SK-N-SH (cell line): ENCODE measurements around the gene GDNF. TPM values are rescaled to one million over a fixed set of nuclear protein-coding genes. Genes with fewer than 3 reads are reported as not detected.

ENCODE experiments used
- CTCF ChIA-PET: fragments of 300-600, 350-600 bp; formaldehyde crosslinking; extraction: SDS; loops from one replicate; lab custom pipeline; 2021; lab: Yijun Ruan, JAX
- POLR2A ChIA-PET: fragments of 350-600 bp; sonication (Branson Sonifier 250); formaldehyde crosslinking; extraction: SDS; loops from one replicate; lab custom pipeline; 2020; ENCODE audit warnings: antibody characterized with exemption, inconsistent platforms; lab: Yijun Ruan, JAX
- DNase-seq: peaks from one replicate; pipeline ENCODE4 v3.0.0; 2012
- H2AFZ ChIP-seq: fragments of 200-600 bp; sonication (generic); 2 replicates; pipeline ENCODE4 v1.8.1; 2016; ENCODE audit warnings: antibody characterized with exemption, mild to moderate bottlenecking, low read depth
- H3F3A ChIP-seq: fragments of 200-600 bp; sonication (generic); replicated peaks from 2 replicates; pipeline ENCODE3; 2016; ENCODE audit warnings: antibody characterized with exemption, mild to moderate bottlenecking; ENCODE audit not compliant: insufficient read depth
- H3K27ac ChIP-seq, 2 experiments: fragments of 200-500 bp in 1 of 2; fragments of 200-600 bp in 1 of 2; sonication (Bioruptor generic) in 1 of 2; sonication (generic), shearing (Covaris generic) in 1 of 2; 2 replicates each; pipeline versions ENCODE4 v1.5.1 to v1.6.1; 2014 to 2016; ENCODE audit warnings: low read depth in 2 of 2, inconsistent platforms in 1 of 2, low read length in 1 of 2, mild to moderate bottlenecking in 1 of 2, mixed read lengths in 1 of 2
- H3K27me3 ChIP-seq: fragments of 200-600 bp; sonication (generic), shearing (Covaris generic); 2 replicates; pipeline ENCODE4 v1.6.1; 2016; ENCODE audit warnings: mixed run types; ENCODE audit not compliant: insufficient read depth
- H3K36me3 ChIP-seq, 2 experiments: fragments of 200-500 bp in 1 of 2; fragments of 200-600 bp in 1 of 2; sonication (Bioruptor generic) in 1 of 2; sonication (generic) in 1 of 2; replicated peaks in 1 of 2; 2 replicates each; pipeline versions ENCODE3 to v1.5.1; 2014 to 2016; ENCODE audit warnings: low read length in 1 of 2, mild to moderate bottlenecking in 1 of 2; ENCODE audit not compliant: insufficient read depth in 2 of 2, control insufficient read depth in 1 of 2
- H3K4me1 ChIP-seq, 2 experiments: fragments of 200-500 bp in 1 of 2; fragments of 200-600 bp in 1 of 2; sonication (Bioruptor generic) in 1 of 2; sonication (generic), shearing (Covaris generic) in 1 of 2; 2 replicates each; pipeline versions ENCODE4 v1.5.1 to v1.6.1; 2014 to 2016; ENCODE audit warnings: low read depth in 1 of 2, low read length in 1 of 2, mixed run types in 1 of 2; ENCODE audit not compliant: insufficient read depth in 2 of 2, control insufficient read depth in 1 of 2
- H3K4me2 ChIP-seq: fragments of 200-600 bp; sonication (generic), shearing (Covaris generic); 2 replicates; pipeline ENCODE4 v1.6.1; 2017; ENCODE audit warnings: mixed run types
- H3K4me3 ChIP-seq, 2 experiments: fragments of 200-500 bp in 1 of 2; fragments of 200-600 bp in 1 of 2; sonication (Bioruptor generic) in 1 of 2; sonication (generic), shearing (Covaris generic) in 1 of 2; 2 replicates each; pipeline versions ENCODE4 v1.5.1 to v1.8.1; 2014 to 2016; ENCODE audit warnings: low read depth in 2 of 2, inconsistent platforms in 1 of 2, low read length in 1 of 2, mild to moderate bottlenecking in 1 of 2, mixed read lengths in 1 of 2, moderate library complexity in 1 of 2
- H3K79me2 ChIP-seq: fragments of 200-600 bp; sonication (generic); 2 replicates; pipeline ENCODE4 v1.8.1; 2017; ENCODE audit warnings: mild to moderate bottlenecking; ENCODE audit not compliant: insufficient read depth
- H3K9ac ChIP-seq: fragments of 200-600 bp; sonication (generic); 2 replicates; pipeline ENCODE4 v1.6.1; 2017; ENCODE audit warnings: mixed run types
- H3K9me2 ChIP-seq: fragments of 200-600 bp; sonication (generic); 2 replicates; pipeline ENCODE4 v1.6.1; 2017; ENCODE audit warnings: mixed run types
- H3K9me3 ChIP-seq: fragments of 200-600 bp; sonication (generic); 2 replicates; pipeline ENCODE4 v1.6.1; 2017; ENCODE audit warnings: mixed run types, mild to moderate bottlenecking, moderate library complexity
- H4K20me1 ChIP-seq: fragments of 200-600 bp; sonication (generic); 2 replicates; pipeline ENCODE4 v1.6.1; 2017; ENCODE audit warnings: mild to moderate bottlenecking, mixed run types; ENCODE audit not compliant: insufficient read depth
- EP300 ChIP-seq, 2 experiments: IDR thresholded peaks; 2 replicates each; pipeline versions ENCODE4 v1.4.0 to v1.6.1; 2012; ENCODE audit warnings: borderline replicate concordance in 1 of 2, low read depth in 1 of 2, low read length in 1 of 2
- FOSL2 ChIP-seq: IDR thresholded peaks from 2 replicates; pipeline ENCODE4 v1.4.0; 2012; ENCODE audit warnings: low read depth, mild to moderate bottlenecking, moderate library complexity, borderline replicate concordance
- FOXM1 ChIP-seq: IDR thresholded peaks from 2 replicates; pipeline ENCODE4 v1.4.0; 2012; ENCODE audit warnings: low read depth, mild to moderate bottlenecking
- MXI1 ChIP-seq: IDR thresholded peaks from 2 replicates; pipeline ENCODE4 v1.6.1; 2012; ENCODE audit warnings: mild to moderate bottlenecking, low read depth, low read length, improper control_type of control experiment
- NFIC ChIP-seq: IDR thresholded peaks from 2 replicates; pipeline ENCODE4 v1.4.0; 2012; ENCODE audit warnings: borderline replicate concordance
- POLR2AphosphoS5 ChIP-seq: IDR thresholded peaks from 2 replicates; pipeline ENCODE4 v1.6.1; 2012; ENCODE audit warnings: low read depth, low read length
- RCOR1 ChIP-seq: fragments of 150-350 bp; IDR thresholded peaks from 2 replicates; pipeline ENCODE4 v1.6.1; 2017; ENCODE audit warnings: antibody characterized with exemption, low read length
- RFX5 ChIP-seq: IDR thresholded peaks from 2 replicates; pipeline ENCODE4 v1.6.1; 2012; ENCODE audit warnings: mild to moderate bottlenecking, improper control_type of control experiment, low read length
- SMC3 ChIP-seq: IDR thresholded peaks from 2 replicates; pipeline ENCODE4 v1.6.1; 2012; ENCODE audit warnings: low read depth, low read length, improper control_type of control experiment
- TAF1 ChIP-seq: IDR thresholded peaks from 2 replicates; pipeline ENCODE4 v1.6.1; 2012; ENCODE audit warnings: low read depth, mild to moderate bottlenecking, low read length, moderate library complexity, borderline replicate concordance
- TEAD4 ChIP-seq: IDR thresholded peaks from 2 replicates; pipeline ENCODE4 v1.4.0; 2012; ENCODE audit warnings: mild to moderate bottlenecking, borderline replicate concordance; ENCODE audit not compliant: insufficient read depth
- WGBS: methylation state at CpG from one replicate; pipeline ENCODE4 v1.1.6; 2017; ENCODE audit warnings: low lambda C conversion rate; 5-methylcytosine and 5-hydroxymethylcytosine counted together
- polyA plus RNA-seq, 3 experiments: library from polyadenylated mRNA; depleted of rRNA; stranded (reverse); fragments of >200 nt; gene quantifications; 2 replicates each; pipeline ENCODE4 v1.2.3, GENCODE V29; 2012
- TF ChIP-seq, protein P1 (sequence below): IDR thresholded peaks from 2 replicates; pipeline ENCODE4; 2012
- TF ChIP-seq, protein P2 (sequence below): fragments of 150-350 bp; IDR thresholded peaks from 2 replicates; pipeline ENCODE4 v1.6.1; 2016; ENCODE audit warnings: mild to moderate bottlenecking, low read depth, low read length

GDNF gene
- polyA plus RNA-seq, 1 of the 3 experiments (the other 2 are of a cell fraction): 9.0 TPM

DNA sequence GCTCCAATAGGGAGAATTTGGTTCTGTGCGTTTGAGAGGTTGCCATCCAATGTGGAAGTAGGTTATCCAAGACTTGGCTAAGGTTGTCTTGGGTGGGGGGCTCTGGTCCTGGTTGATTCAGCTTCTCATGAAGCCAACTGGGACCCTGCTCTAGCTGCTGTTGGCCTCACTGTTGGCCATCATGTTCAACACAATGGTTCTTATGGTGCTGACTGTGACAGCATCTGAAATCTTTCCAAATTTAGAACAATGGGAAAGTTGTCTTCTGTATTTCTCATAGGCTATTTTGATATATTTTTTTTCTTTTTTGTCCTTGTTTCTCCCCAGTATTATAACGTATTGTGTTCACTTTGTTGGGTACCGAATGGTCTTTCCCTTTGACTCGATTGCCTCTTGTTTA is 71.9 kb downstream of the GDNF start:
- no peaks in the 10 kb centered on the region for H3K79me2 ChIP-seq
- ChIA-PET POLR2A (no interaction called here), CTCF (interaction anchor here (0.5 kb wide), 1 partner anchor 1262 kb away, joined by 3 read pairs; no protein-coding TSS in a partner anchor)
- H3K4me2 ChIP-seq: no peak overlapping the region
- TF ChIP-seq FOSL2: no peak
- TF ChIP-seq, protein P1, sequence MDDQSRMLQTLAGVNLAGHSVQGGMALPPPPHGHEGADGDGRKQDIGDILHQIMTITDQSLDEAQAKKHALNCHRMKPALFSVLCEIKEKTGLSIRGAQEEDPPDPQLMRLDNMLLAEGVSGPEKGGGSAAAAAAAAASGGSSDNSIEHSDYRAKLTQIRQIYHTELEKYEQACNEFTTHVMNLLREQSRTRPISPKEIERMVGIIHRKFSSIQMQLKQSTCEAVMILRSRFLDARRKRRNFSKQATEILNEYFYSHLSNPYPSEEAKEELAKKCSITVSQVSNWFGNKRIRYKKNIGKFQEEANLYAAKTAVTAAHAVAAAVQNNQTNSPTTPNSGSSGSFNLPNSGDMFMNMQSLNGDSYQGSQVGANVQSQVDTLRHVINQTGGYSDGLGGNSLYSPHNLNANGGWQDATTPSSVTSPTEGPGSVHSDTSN: no peak
- no peak for TF ChIP-seq POLR2AphosphoS5
- TF ChIP-seq NFIC: no peak
- TF ChIP-seq SMC3: no peak
- no peak for TF ChIP-seq TAF1
- no peak for TF ChIP-seq TEAD4
- no peak for TF ChIP-seq RFX5
- TF ChIP-seq RCOR1: no peak
- no peaks in the 10 kb centered on the region for H3K9me3 ChIP-seq
- WGBS: 71% methylated on average over 4 of the region's 4 CpGs
- H3F3A ChIP-seq: peaks cover 24% of the 10 kb centered on the region
- H2AFZ ChIP-seq: no peak overlapping the region
- no peaks in the 10 kb centered on the region for H4K20me1 ChIP-seq
- no peak overlapping the region for H3K4me3 ChIP-seq
- H3K9me2 ChIP-seq: no peaks in the 10 kb centered on the region
- peaks cover 0 to 29% of the 10 kb centered on the region in 2 experiments; a peak in 3 of 4 replicates for H3K4me1 ChIP-seq
- no peaks in the 10 kb centered on the region for H3K36me3 ChIP-seq
- no peak for DNase-seq
- H3K9ac ChIP-seq: no peak overlapping the region
- no peaks in the 10 kb centered on the region for H3K27me3 ChIP-seq
- no peak overlapping the region for H3K27ac ChIP-seq

DNA sequence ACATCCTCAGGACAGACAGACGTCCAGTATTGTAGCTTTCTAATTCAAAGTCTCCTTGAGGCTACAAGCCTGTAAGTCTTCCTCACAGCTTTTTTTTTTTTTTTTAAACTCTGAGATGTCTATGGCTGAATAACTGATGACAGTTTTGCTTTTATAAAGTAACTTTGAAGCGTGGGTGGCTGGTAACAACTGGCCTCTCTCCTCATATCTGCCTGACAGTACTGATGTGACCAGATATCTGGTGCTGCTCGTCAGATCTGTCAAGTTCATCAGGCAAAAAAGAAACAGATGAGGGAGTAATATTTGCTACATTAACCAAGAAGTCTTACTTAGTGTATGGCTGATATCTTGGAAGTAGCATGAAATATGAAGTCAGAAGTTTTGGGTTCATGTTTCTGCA is 72.6 kb downstream of the GDNF start:
- Histone ChIP-seq H3K9ac (no peak overlapping the region), H3K4me2 (no peak overlapping the region), H3K27ac (no peak overlapping the region), H4K20me1 (no peaks in the 10 kb centered on the region), H2AFZ (no peak overlapping the region), H3K9me3 (no peaks in the 10 kb centered on the region), H3K9me2 (no peaks in the 10 kb centered on the region), H3K4me3 (no peak overlapping the region), H3K36me3 (no peaks in the 10 kb centered on the region), H3K27me3 (no peaks in the 10 kb centered on the region), H3K4me1 (peaks cover 0 to 22% of the 10 kb centered on the region in 2 experiments; a peak in 3 of 4 replicates), H3K79me2 (no peaks in the 10 kb centered on the region), H3F3A (peaks cover 23% of the 10 kb centered on the region)
- TF ChIP-seq MXI1 (no peak), EP300 (IDR thresholded peaks at IDR 0.05; ENCODE audit: borderline replicate concordance in 1 of 2, low read depth in 1 of 2, low read length in 1 of 2) (no peak), FOXM1 (no peak)
- TF ChIP-seq, protein P2, sequence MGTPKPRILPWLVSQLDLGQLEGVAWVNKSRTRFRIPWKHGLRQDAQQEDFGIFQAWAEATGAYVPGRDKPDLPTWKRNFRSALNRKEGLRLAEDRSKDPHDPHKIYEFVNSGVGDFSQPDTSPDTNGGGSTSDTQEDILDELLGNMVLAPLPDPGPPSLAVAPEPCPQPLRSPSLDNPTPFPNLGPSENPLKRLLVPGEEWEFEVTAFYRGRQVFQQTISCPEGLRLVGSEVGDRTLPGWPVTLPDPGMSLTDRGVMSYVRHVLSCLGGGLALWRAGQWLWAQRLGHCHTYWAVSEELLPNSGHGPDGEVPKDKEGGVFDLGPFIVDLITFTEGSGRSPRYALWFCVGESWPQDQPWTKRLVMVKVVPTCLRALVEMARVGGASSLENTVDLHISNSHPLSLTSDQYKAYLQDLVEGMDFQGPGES: no peak
- WGBS: 69% methylated on average over 3 of the region's 3 CpGs
- POLR2A ChIA-PET: interaction anchor here (0.6 kb wide), 1 partner anchor 433 kb away, joined by 3 read pairs; no protein-coding TSS in a partner anchor
- CTCF ChIA-PET: interaction anchor here (0.5 kb wide), 1 partner anchor 1261 kb away, joined by 3 read pairs; no protein-coding TSS in a partner anchor
- DNase-seq: no peak
